GM23338 (cell line): ENCODE data around the gene ABCB11. TPM values are rescaled to one million over a fixed set of nuclear protein-coding genes. Genes with fewer than 3 reads are reported as not detected.

Experiments used
- ATAC-seq: fragments of 200-7000 bp; cut with Tn5 transposase; 3 replicates; pipeline ENCODE4 v1.9.1; 2020
- DNase-seq: peaks from one replicate; pipeline ENCODE4 v3.0.0-alpha.2; 2015; ENCODE audit warnings: low spot score
- H2AFZ ChIP-seq: fragments of 200-600 bp; sonication (generic); 2 replicates; pipeline ENCODE4 v1.8.0; 2016; ENCODE audit warnings: antibody characterized with exemption, mild to moderate bottlenecking, moderate library complexity
- H3F3A ChIP-seq: fragments of 200-600 bp; sonication (generic); replicated peaks from 2 replicates; pipeline ENCODE4 v1.8.0; 2017; ENCODE audit warnings: antibody characterized with exemption, mixed run types, low read depth
- H3K27ac ChIP-seq: fragments of 200-600 bp; sonication (generic); 2 replicates; pipeline ENCODE4 v1.6.1; 2016; ENCODE audit warnings: low read depth
- H3K27me3 ChIP-seq: fragments of 200-600 bp; sonication (generic); 2 replicates; pipeline ENCODE4 v1.8.0; 2016; ENCODE audit warnings: mild to moderate bottlenecking, mixed run types, moderate library complexity; ENCODE audit not compliant: insufficient read depth
- H3K36me3 ChIP-seq: fragments of 200-600 bp; sonication (generic); 2 replicates; pipeline ENCODE4 v1.8.0; 2016; ENCODE audit warnings: mild to moderate bottlenecking; ENCODE audit not compliant: insufficient read depth
- H3K4me1 ChIP-seq: fragments of 200-600 bp; sonication (generic); 2 replicates; pipeline ENCODE4 v1.8.0; 2016; ENCODE audit warnings: mild to moderate bottlenecking, moderate library complexity; ENCODE audit not compliant: insufficient read depth
- H3K4me2 ChIP-seq: fragments of 200-600 bp; sonication (generic); 2 replicates; pipeline ENCODE4 v1.7.1; 2017; ENCODE audit warnings: mixed run types
- H3K4me3 ChIP-seq: fragments of 200-600 bp; sonication (generic); 2 replicates; pipeline ENCODE4 v1.6.1; 2016; ENCODE audit warnings: mixed run types
- H3K79me2 ChIP-seq: fragments of 200-600 bp; sonication (generic); replicated peaks from 2 replicates; pipeline ENCODE4 v1.8.0; 2017; ENCODE audit warnings: mild to moderate bottlenecking; ENCODE audit not compliant: insufficient read depth
- H3K9me2 ChIP-seq: fragments of 200-600 bp; sonication (generic); 2 replicates; pipeline ENCODE4 v1.8.0; 2017; ENCODE audit not compliant: insufficient read depth
- H4K20me1 ChIP-seq: fragments of 200-600 bp; sonication (generic); replicated peaks from 2 replicates; pipeline ENCODE4 v1.8.0; 2017; ENCODE audit warnings: mild to moderate bottlenecking; ENCODE audit not compliant: insufficient read depth
- H3K27ac Mint-ChIP-seq: 2 replicates; pipeline ENCODE4 v1.8.0; 2020; ENCODE audit warnings: inconsistent platforms, mild to moderate bottlenecking, moderate library complexity, mixed read lengths
- H3K27me3 Mint-ChIP-seq: 3 replicates; pipeline ENCODE4 v1.8.0; 2022; ENCODE audit warnings: low read depth, mild to moderate bottlenecking, moderate library complexity, mixed read lengths, inconsistent platforms; ENCODE audit not compliant: insufficient read depth, poor library complexity
- H3K36me3 Mint-ChIP-seq: 3 replicates; pipeline ENCODE4 v1.8.0; 2021; ENCODE audit warnings: low read depth, mild to moderate bottlenecking, inconsistent platforms, moderate library complexity, mixed read lengths
- H3K4me1 Mint-ChIP-seq: 3 replicates; pipeline ENCODE4 v1.8.0; 2020; ENCODE audit warnings: mild to moderate bottlenecking, inconsistent platforms, mixed read lengths
- H3K4me3 Mint-ChIP-seq: 3 replicates; pipeline ENCODE4 v1.8.0; 2021; ENCODE audit warnings: moderate library complexity, mild to moderate bottlenecking, inconsistent platforms, mixed read lengths
- H3K9me3 Mint-ChIP-seq: 3 replicates; pipeline ENCODE4 v1.8.0; 2020; ENCODE audit warnings: moderate library complexity, mild to moderate bottlenecking, inconsistent platforms, mixed read lengths
- CREB1 ChIP-seq: fragments of 250-450 bp; sonication (Bioruptor Pico); IDR thresholded peaks from 2 replicates; pipeline ENCODE4 v1.5.0; 2020; ENCODE audit warnings: low read depth, mild to moderate bottlenecking, moderate library complexity
- NANOG ChIP-seq: IDR thresholded peaks from 2 replicates; pipeline ENCODE4 v1.6.1; 2016; ENCODE audit warnings: antibody characterized with exemption, borderline replicate concordance
- STAT1 ChIP-seq: IDR thresholded peaks from one replicate; pipeline ENCODE4 v1.6.1; 2016; ENCODE audit warnings: antibody characterized with exemption; ENCODE audit not compliant: unreplicated experiment
- ZNF331 ChIP-seq: fragments of 250-450 bp; sonication (Bioruptor Pico); IDR thresholded peaks from 2 replicates; pipeline ENCODE4 v1.5.0; 2020; ENCODE audit warnings: low read depth, mild to moderate bottlenecking, moderate library complexity
- polyA plus RNA-seq: library from polyadenylated mRNA; unstranded; fragments of >200 nt; fragmentation: Nextera tagmentation; extraction: Ambion mirVana; gene quantifications from 2 replicates; pipeline ENCODE4 v1.2.1, GENCODE V29; 2016
- total RNA-seq: library from RNA; depleted of rRNA; stranded (reverse); fragments of >200 nt; shearing (Covaris generic); gene quantifications from 2 replicates; pipeline ENCODE4 v1.2.3, GENCODE V29; 2014
- TF ChIP-seq, protein P1 (sequence below), 2 experiments: fragments of 200-600 bp in 1 of 2; sonication (generic) in 1 of 2; conservative IDR thresholded peaks; 2 replicates each; pipeline versions ENCODE4 v1.5.1 to v1.6.1; 2016 to 2017; ENCODE audit warnings: antibody characterized with exemption in 2 of 2, low read depth in 2 of 2, mild to moderate bottlenecking in 2 of 2, moderate library complexity in 1 of 2
- TF ChIP-seq, protein P2 (sequence below): IDR thresholded peaks from one replicate; pipeline ENCODE4 v1.6.1; 2018; ENCODE audit warnings: antibody characterized with exemption; ENCODE audit not compliant: unreplicated experiment
- TF ChIP-seq, protein P3 (sequence below): fragments of 250-450 bp; sonication (Bioruptor Pico); IDR thresholded peaks from 2 replicates; pipeline ENCODE4 v1.5.0; 2020; ENCODE audit warnings: mild to moderate bottlenecking, moderate library complexity

Gene ABCB11
- total and polyA plus RNA-seq, 2 experiments from 2014 or later = not detected

DNA sequence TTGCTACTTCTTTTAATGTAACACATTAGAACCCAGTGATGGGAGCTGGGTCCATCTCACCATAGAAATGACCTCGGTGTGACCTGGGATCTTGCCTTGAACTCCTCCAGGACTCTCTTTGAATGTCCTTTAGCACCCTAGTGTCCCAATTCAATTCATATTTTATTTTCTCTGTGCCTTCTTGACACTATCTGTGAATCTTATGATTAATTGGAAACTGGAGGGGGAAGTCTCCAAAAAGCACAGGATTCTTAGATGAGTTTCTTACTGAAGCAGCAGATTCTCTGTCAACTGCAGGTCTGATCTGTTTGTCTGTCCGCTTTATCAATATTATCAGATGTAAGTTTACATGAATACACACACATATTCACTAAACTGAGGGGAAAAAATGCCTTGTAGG lies 38.7 kb upstream of the ABCB11 start:
- Histone ChIP-seq H3K4me2 (no peak overlapping the region), H4K20me1 (no peaks in the 10 kb centered on the region), H3K4me3 (no peak overlapping the region), H3K27me3 (no peaks in the 10 kb centered on the region), H3K27ac (no peak overlapping the region), H3K4me1 (no peaks in the 10 kb centered on the region), H3K79me2 (no peaks in the 10 kb centered on the region), H2AFZ (no peak overlapping the region), H3K36me3 (no peaks in the 10 kb centered on the region), H3F3A (no peaks in the 10 kb centered on the region), H3K9me2 (no peaks in the 10 kb centered on the region)
- no peaks in the 10 kb centered on the region; the same call in 2 of the 3 replicates for H3K9me3 Mint-ChIP-seq
- no peaks in the 10 kb centered on the region for H3K27me3 Mint-ChIP-seq
- H3K27ac Mint-ChIP-seq = no peak overlapping the region
- ATAC-seq (no peak), DNase-seq (no peak)
- H3K4me3 Mint-ChIP-seq = no peak overlapping the region
- TF ChIP-seq, protein P1, sequence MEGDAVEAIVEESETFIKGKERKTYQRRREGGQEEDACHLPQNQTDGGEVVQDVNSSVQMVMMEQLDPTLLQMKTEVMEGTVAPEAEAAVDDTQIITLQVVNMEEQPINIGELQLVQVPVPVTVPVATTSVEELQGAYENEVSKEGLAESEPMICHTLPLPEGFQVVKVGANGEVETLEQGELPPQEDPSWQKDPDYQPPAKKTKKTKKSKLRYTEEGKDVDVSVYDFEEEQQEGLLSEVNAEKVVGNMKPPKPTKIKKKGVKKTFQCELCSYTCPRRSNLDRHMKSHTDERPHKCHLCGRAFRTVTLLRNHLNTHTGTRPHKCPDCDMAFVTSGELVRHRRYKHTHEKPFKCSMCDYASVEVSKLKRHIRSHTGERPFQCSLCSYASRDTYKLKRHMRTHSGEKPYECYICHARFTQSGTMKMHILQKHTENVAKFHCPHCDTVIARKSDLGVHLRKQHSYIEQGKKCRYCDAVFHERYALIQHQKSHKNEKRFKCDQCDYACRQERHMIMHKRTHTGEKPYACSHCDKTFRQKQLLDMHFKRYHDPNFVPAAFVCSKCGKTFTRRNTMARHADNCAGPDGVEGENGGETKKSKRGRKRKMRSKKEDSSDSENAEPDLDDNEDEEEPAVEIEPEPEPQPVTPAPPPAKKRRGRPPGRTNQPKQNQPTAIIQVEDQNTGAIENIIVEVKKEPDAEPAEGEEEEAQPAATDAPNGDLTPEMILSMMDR (conservative IDR thresholded peaks at IDR 0.05; ENCODE audit: low read depth in 2 of 2) = no peak
- TF ChIP-seq, protein P2, sequence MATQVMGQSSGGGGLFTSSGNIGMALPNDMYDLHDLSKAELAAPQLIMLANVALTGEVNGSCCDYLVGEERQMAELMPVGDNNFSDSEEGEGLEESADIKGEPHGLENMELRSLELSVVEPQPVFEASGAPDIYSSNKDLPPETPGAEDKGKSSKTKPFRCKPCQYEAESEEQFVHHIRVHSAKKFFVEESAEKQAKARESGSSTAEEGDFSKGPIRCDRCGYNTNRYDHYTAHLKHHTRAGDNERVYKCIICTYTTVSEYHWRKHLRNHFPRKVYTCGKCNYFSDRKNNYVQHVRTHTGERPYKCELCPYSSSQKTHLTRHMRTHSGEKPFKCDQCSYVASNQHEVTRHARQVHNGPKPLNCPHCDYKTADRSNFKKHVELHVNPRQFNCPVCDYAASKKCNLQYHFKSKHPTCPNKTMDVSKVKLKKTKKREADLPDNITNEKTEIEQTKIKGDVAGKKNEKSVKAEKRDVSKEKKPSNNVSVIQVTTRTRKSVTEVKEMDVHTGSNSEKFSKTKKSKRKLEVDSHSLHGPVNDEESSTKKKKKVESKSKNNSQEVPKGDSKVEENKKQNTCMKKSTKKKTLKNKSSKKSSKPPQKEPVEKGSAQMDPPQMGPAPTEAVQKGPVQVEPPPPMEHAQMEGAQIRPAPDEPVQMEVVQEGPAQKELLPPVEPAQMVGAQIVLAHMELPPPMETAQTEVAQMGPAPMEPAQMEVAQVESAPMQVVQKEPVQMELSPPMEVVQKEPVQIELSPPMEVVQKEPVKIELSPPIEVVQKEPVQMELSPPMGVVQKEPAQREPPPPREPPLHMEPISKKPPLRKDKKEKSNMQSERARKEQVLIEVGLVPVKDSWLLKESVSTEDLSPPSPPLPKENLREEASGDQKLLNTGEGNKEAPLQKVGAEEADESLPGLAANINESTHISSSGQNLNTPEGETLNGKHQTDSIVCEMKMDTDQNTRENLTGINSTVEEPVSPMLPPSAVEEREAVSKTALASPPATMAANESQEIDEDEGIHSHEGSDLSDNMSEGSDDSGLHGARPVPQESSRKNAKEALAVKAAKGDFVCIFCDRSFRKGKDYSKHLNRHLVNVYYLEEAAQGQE = no peak
- TF ChIP-seq, protein P3, sequence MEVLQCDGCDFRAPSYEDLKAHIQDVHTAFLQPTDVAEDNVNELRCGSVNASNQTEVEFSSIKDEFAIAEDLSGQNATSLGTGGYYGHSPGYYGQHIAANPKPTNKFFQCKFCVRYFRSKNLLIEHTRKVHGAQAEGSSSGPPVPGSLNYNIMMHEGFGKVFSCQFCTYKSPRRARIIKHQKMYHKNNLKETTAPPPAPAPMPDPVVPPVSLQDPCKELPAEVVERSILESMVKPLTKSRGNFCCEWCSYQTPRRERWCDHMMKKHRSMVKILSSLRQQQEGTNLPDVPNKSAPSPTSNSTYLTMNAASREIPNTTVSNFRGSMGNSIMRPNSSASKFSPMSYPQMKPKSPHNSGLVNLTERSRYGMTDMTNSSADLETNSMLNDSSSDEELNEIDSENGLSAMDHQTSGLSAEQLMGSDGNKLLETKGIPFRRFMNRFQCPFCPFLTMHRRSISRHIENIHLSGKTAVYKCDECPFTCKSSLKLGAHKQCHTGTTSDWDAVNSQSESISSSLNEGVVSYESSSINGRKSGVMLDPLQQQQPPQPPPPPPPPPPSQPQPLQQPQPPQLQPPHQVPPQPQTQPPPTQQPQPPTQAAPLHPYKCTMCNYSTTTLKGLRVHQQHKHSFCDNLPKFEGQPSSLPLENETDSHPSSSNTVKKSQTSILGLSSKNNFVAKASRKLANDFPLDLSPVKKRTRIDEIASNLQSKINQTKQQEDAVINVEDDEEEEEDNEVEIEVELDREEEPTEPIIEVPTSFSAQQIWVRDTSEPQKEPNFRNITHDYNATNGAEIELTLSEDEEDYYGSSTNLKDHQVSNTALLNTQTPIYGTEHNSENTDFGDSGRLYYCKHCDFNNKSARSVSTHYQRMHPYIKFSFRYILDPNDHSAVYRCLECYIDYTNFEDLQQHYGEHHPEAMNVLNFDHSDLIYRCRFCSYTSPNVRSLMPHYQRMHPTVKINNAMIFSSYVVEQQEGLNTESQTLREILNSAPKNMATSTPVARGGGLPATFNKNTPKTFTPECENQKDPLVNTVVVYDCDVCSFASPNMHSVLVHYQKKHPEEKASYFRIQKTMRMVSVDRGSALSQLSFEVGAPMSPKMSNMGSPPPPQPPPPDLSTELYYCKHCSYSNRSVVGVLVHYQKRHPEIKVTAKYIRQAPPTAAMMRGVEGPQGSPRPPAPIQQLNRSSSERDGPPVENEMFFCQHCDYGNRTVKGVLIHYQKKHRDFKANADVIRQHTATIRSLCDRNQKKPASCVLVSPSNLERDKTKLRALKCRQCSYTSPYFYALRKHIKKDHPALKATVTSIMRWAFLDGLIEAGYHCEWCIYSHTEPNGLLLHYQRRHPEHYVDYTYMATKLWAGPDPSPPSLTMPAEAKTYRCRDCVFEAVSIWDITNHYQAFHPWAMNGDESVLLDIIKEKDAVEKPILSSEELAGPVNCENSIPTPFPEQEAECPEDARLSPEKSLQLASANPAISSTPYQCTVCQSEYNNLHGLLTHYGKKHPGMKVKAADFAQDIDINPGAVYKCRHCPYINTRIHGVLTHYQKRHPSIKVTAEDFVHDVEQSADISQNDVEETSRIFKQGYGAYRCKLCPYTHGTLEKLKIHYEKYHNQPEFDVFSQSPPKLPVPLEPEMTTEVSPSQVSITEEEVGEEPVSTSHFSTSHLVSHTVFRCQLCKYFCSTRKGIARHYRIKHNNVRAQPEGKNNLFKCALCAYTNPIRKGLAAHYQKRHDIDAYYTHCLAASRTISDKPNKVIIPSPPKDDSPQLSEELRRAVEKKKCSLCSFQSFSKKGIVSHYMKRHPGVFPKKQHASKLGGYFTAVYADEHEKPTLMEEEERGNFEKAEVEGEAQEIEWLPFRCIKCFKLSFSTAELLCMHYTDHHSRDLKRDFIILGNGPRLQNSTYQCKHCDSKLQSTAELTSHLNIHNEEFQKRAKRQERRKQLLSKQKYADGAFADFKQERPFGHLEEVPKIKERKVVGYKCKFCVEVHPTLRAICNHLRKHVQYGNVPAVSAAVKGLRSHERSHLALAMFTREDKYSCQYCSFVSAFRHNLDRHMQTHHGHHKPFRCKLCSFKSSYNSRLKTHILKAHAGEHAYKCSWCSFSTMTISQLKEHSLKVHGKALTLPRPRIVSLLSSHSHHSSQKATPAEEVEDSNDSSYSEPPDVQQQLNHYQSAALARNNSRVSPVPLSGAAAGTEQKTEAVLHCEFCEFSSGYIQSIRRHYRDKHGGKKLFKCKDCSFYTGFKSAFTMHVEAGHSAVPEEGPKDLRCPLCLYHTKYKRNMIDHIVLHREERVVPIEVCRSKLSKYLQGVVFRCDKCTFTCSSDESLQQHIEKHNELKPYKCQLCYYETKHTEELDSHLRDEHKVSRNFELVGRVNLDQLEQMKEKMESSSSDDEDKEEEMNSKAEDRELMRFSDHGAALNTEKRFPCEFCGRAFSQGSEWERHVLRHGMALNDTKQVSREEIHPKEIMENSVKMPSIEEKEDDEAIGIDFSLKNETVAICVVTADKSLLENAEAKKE (CRISPR knock-in tag) = no peak
- TF ChIP-seq ZNF331 (CRISPR knock-in tag) (no peak), CREB1 (CRISPR knock-in tag) (no peak), STAT1 (no peak), NANOG (no peak)
- no peaks in the 10 kb centered on the region for H3K36me3 Mint-ChIP-seq
- H3K4me1 Mint-ChIP-seq = no peaks in the 10 kb centered on the region
